HCT116 (cell line): Measurements from ENCODE around the gene WNT7B. TPM values are rescaled to one million over a fixed set of nuclear protein-coding genes. Genes with fewer than 3 reads are reported as not detected.

Source experiments
- ATAC-seq: fragments of 200-7000 bp; cut with Tn5 transposase; 2 replicates; pipeline ENCODE4 v1.9.1; 2020; ENCODE audit warnings: mild to moderate bottlenecking, moderate library complexity
- BruUV-seq: library from RNA; stranded (reverse); fragments of 400-500 nt; replicated peaks from 2 replicates; lab custom pipeline; 2021; lab: Mats Ljungman, UMichigan
- CTCF ChIA-PET: fragments of 300-600 bp; sonication (Branson Sonifier 250); formaldehyde crosslinking; loops from one replicate; lab custom pipeline; 2021; ENCODE audit warnings: antibody characterized with exemption; lab: Charles Lee
- POLR2A ChIA-PET: fragments of 300-600, 350-600 bp; sonication (Branson Sonifier 250); formaldehyde crosslinking; loops from one replicate; lab custom pipeline; 2021; ENCODE audit warnings: antibody characterized with exemption; lab: Charles Lee
- RAD21 ChIA-PET, 2 experiments: fragments of 300-600 bp; sonication (Branson Sonifier 250); formaldehyde crosslinking; loops; one replicate each; lab custom pipeline; 2023; ENCODE audit warnings: low total read pairs in 2 of 2; ENCODE audit not compliant: uncharacterized antibody in 2 of 2, unreplicated experiment in 2 of 2, low non-redundant PET in 1 of 2; lab: Charles Lee
- DNase-seq: peaks from one replicate; pipeline ENCODE4 v3.0.0-alpha.2; 2010; ENCODE audit warnings: low read depth, low spot score
- H2AFZ ChIP-seq: fragments of 200-600 bp; shearing (Covaris generic), sonication (generic); 2 replicates; pipeline ENCODE4 v1.6.1; 2017; ENCODE audit warnings: low read depth, mixed run types, mixed read lengths, antibody characterized with exemption, low read length; ENCODE audit not compliant: poor library complexity, severe bottlenecking
- H3K27ac ChIP-seq: 2 replicates; pipeline ENCODE4 v1.5.1; 2012; ENCODE audit warnings: low read depth, low read length
- H3K27me3 ChIP-seq: fragments of 200-600 bp; sonication (generic); 2 replicates; pipeline ENCODE4 v1.6.1; 2016; ENCODE audit warnings: mixed run types, low read length, mixed read lengths; ENCODE audit not compliant: insufficient read depth
- H3K36me3 ChIP-seq, 2 experiments: fragments of 200-500 bp in 1 of 2; fragments of 200-600 bp in 1 of 2; sonication (Bioruptor generic) in 1 of 2; sonication (generic) in 1 of 2; 2 replicates each; pipeline versions ENCODE4 v1.5.1 to v1.6.1; 2014 to 2016; ENCODE audit warnings: low read length in 2 of 2, inconsistent platforms in 1 of 2, mixed read lengths in 1 of 2, mixed run types in 1 of 2; ENCODE audit not compliant: insufficient read depth in 2 of 2, control insufficient read depth in 1 of 2
- H3K4me1 ChIP-seq, 2 experiments: fragments of 200-600 bp in 1 of 2; sonication (generic) in 1 of 2; 2 replicates each; pipeline versions ENCODE4 v1.5.1 to v1.6.1; 2012 to 2017; ENCODE audit warnings: low read length in 2 of 2, inconsistent platforms in 1 of 2, mild to moderate bottlenecking in 1 of 2, mixed read lengths in 1 of 2, mixed run types in 1 of 2, moderate library complexity in 1 of 2; ENCODE audit not compliant: insufficient read depth in 2 of 2, control insufficient read depth in 1 of 2
- H3K4me2 ChIP-seq: fragments of 200-600 bp; sonication (generic); 2 replicates; pipeline ENCODE4 v1.6.1; 2017; ENCODE audit warnings: mixed run types, low read length, mixed read lengths
- H3K4me3 ChIP-seq, 2 experiments: fragments of 200-600 bp in 1 of 2; sonication (generic) in 1 of 2; replicated peaks in 1 of 2; 2 replicates each; pipeline ENCODE4 v1.5.1; 2011 to 2016; ENCODE audit warnings: low read length in 2 of 2, control low read depth in 1 of 2, low read depth in 1 of 2, mild to moderate bottlenecking in 1 of 2, mixed read lengths in 1 of 2, mixed run types in 1 of 2
- H3K79me2 ChIP-seq: fragments of 200-600 bp; sonication (generic); 2 replicates; pipeline ENCODE4 v1.6.1; 2017; ENCODE audit warnings: mild to moderate bottlenecking, mixed run types, low read length, moderate library complexity, mixed read lengths; ENCODE audit not compliant: insufficient read depth
- H3K9ac ChIP-seq: fragments of 200-600 bp; sonication (generic); 2 replicates; pipeline ENCODE4 v1.6.1; 2016; ENCODE audit warnings: low read length, mixed read lengths
- H3K9me2 ChIP-seq: fragments of 200-600 bp; sonication (generic), shearing (Covaris generic); 2 replicates; pipeline ENCODE4 v1.6.1; 2017; ENCODE audit warnings: mixed run types, mild to moderate bottlenecking, moderate library complexity; ENCODE audit not compliant: insufficient read depth
- H3K9me3 ChIP-seq, 2 experiments: fragments of 200-500 bp in 1 of 2; fragments of 200-600 bp in 1 of 2; sonication (Bioruptor generic) in 1 of 2; sonication (generic) in 1 of 2; 2 replicates each; pipeline ENCODE4 v1.6.1; 2014 to 2017; ENCODE audit warnings: low read length in 2 of 2, mixed read lengths in 2 of 2, inconsistent platforms in 1 of 2, low read depth in 1 of 2, mild to moderate bottlenecking in 1 of 2, mixed run types in 1 of 2, moderate library complexity in 1 of 2; ENCODE audit not compliant: control insufficient read depth in 1 of 2, insufficient read depth in 1 of 2
- H4K20me1 ChIP-seq: fragments of 200-600 bp; sonication (generic), shearing (Covaris generic); 2 replicates; pipeline ENCODE4 v1.6.1; 2017; ENCODE audit warnings: mixed run types, mild to moderate bottlenecking, moderate library complexity; ENCODE audit not compliant: insufficient read depth
- CBX3 ChIP-seq: IDR thresholded peaks from 2 replicates; pipeline ENCODE4 v1.6.1; 2012; ENCODE audit warnings: low read depth
- EGR1 ChIP-seq: IDR thresholded peaks from 2 replicates; pipeline ENCODE4 v1.6.1; 2012; ENCODE audit warnings: low read depth
- EZH2 ChIP-seq: fragments of 200-600 bp; sonication (generic); IDR thresholded peaks from 2 replicates; pipeline ENCODE4 v1.6.1; 2017; ENCODE audit warnings: antibody characterized with exemption, mixed run types
- JUND ChIP-seq: IDR thresholded peaks from 2 replicates; pipeline ENCODE4 v1.6.1; 2012
- POLR2AphosphoS5 ChIP-seq: IDR thresholded peaks from 2 replicates; pipeline ENCODE4 v1.6.1; 2011; ENCODE audit warnings: mild to moderate bottlenecking, low read depth, low read length, moderate library complexity
- SP1 ChIP-seq: IDR thresholded peaks from 2 replicates; pipeline ENCODE4 v1.6.1; 2012; ENCODE audit warnings: low read depth
- SRF ChIP-seq: IDR thresholded peaks from 2 replicates; pipeline ENCODE4 v1.6.1; 2012; ENCODE audit warnings: low read depth
- TCF7L2 ChIP-seq: IDR thresholded peaks from 2 replicates; pipeline ENCODE4 v1.7.0; 2011; ENCODE audit warnings: borderline replicate concordance, inconsistent platforms; ENCODE audit not compliant: insufficient read depth, insufficient read length; ENCODE audit errors: extremely low read depth
- YY1 ChIP-seq: IDR thresholded peaks from 2 replicates; pipeline ENCODE4 v1.6.1; 2011; ENCODE audit warnings: low read length, low read depth, moderate library complexity, mild to moderate bottlenecking; ENCODE audit not compliant: insufficient replicate concordance; ENCODE audit errors: extremely low read depth
- ZFX ChIP-seq: fragments of 450-650 bp; IDR thresholded peaks from 2 replicates; pipeline ENCODE4 v1.6.1; 2017
- intact Hi-C: fragments of 100-400 bp; cut with micrococcal nuclease; formaldehyde crosslinking; loops from 2 replicates; pipeline ENCODE4 v1.10.0; 2022
- total RNA-seq: library from RNA; stranded (reverse); gene quantifications from one replicate; pipeline ENCODE4 v1.2.1, GENCODE V29; 2021; ENCODE audit not compliant: unreplicated experiment
- TF ChIP-seq, protein P1 (sequence below): IDR thresholded peaks from 2 replicates; pipeline ENCODE4 v1.6.1; 2012
- TF ChIP-seq, protein P2 (sequence below): IDR thresholded peaks from 2 replicates; pipeline ENCODE4 v1.6.1; 2012

WNT7B gene
- total RNA-seq, 1 experiment from 2014 or later: 10.5 TPM

DNA sequence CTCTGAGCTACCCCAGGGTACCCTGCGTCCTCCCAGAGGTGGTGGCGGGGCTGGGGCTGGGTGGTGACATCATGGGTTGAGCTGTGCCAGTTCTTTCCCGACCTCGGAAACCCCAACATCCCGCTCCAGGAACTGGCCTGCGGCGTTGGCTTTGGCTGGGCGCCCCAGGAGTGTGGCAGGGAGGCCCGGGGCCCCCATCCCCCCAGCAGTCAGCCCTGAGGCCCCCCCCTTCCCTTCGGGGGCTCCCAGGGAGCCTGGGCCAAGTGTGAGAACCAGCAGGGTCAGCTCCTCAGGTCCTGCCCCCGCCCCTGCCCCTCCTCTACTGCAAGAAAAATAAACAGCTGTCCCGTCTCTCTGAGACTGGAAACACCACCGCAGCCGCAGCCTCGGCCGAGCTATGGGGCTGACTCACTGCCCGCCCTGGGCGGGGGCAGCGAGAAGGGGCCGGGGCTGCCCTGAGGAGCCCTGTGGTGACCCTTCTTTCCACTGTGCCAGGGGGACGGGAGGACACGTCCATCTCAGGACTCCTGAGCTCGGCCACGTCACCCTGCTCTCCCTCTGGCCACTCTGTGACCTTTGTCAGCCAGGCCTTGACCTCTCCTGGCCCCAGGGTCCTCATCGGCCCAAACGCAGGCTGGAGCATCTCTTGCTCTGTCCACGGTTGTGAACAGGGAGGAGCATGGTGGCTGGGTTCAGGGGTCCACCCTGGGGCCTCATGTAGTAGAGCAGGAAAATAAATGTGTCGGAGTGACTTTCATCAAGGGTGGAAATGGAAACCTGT lies 73.4 kb downstream of the WNT7B start:
- RAD21 ChIA-PET: no interaction called here
- Histone ChIP-seq H3K27me3 (no peaks in the 10 kb centered on the region; the same call in 1 of the 2 replicates), H3K9ac (no peak overlapping the region), H3K79me2 (no peaks in the 10 kb centered on the region), H4K20me1 (no peaks in the 10 kb centered on the region), H3K4me3 (no peak overlapping the region), H3K4me1 (peaks cover 0 to 4% of the 10 kb centered on the region in 2 experiments; a peak in 1 of 4 replicates), H3K36me3 (no peaks in the 10 kb centered on the region), H3K9me2 (no peaks in the 10 kb centered on the region), H3K27ac (no peak overlapping the region), H3K4me2 (no peak overlapping the region), H2AFZ (no peak overlapping the region), H3K9me3 (no peaks in the 10 kb centered on the region)
- no TSS peak for BruUV-seq
- POLR2A ChIA-PET: no interaction called here
- DNase-seq (no peak), ATAC-seq (no peak)
- TF ChIP-seq CBX3 (no peak), YY1 (no peak), SP1 (no peak), POLR2AphosphoS5 (no peak), ZFX (no peak), TCF7L2 (no peak), JUND (no peak), SRF (no peak), EGR1 (no peak), EZH2 (no peak)
- TF ChIP-seq, protein P1, sequence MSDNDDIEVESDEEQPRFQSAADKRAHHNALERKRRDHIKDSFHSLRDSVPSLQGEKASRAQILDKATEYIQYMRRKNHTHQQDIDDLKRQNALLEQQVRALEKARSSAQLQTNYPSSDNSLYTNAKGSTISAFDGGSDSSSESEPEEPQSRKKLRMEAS: no peak
- TF ChIP-seq, protein P2, sequence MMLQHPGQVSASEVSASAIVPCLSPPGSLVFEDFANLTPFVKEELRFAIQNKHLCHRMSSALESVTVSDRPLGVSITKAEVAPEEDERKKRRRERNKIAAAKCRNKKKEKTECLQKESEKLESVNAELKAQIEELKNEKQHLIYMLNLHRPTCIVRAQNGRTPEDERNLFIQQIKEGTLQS: no peak
- intact Hi-C loops: no loop called here
- CTCF ChIA-PET: no interaction called here
